Lower lobe of right lung (tissue), 2 donors: ENCODE measurements around the gene SFT2D2. TPM values are rescaled to one million over a fixed set of nuclear protein-coding genes. Genes with fewer than 3 reads are reported as not detected.

ENCODE experiments used
- ATAC-seq, 2 donors: fragments of 200-7000 bp; cut with Tn5 transposase; one replicate each; pipeline ENCODE4 v1.9.1; 2020 to 2022; ENCODE audit warnings: mild to moderate bottlenecking in 2 of 2, moderate library complexity in 2 of 2
- DNase-seq: peaks from one replicate; pipeline ENCODE4 v3.0.0-alpha.2; 2020
- H3K27ac ChIP-seq: fragments of 200-600 bp; one replicate; pipeline ENCODE4 v1.8.0; 2022
- H3K27me3 ChIP-seq: fragments of 200-600 bp; one replicate; pipeline ENCODE4 v1.8.0; 2022; ENCODE audit warnings: low read depth
- H3K36me3 ChIP-seq: fragments of 200-600 bp; one replicate; pipeline ENCODE4 v1.8.0; 2022; ENCODE audit warnings: mild to moderate bottlenecking
- H3K4me1 ChIP-seq: fragments of 200-600 bp; one replicate; pipeline ENCODE4 v1.8.0; 2022
- H3K4me3 ChIP-seq: fragments of 200-600 bp; one replicate; pipeline ENCODE4 v1.8.0; 2022; ENCODE audit warnings: mild to moderate bottlenecking
- H3K9me3 ChIP-seq: fragments of 200-600 bp; one replicate; pipeline ENCODE4 v1.8.0; 2022
- intact Hi-C: fragments of 100-400 bp; cut with DNase I; formaldehyde crosslinking; loops from one replicate; pipeline ENCODE4 v1.11.0; 2022
- total RNA-seq: library from RNA; stranded (reverse); fragmentation: NEBNext Ultra II Directional; extraction: Animal tissue kit (Norgen Biotek cat#: 25700); gene quantifications from one replicate; pipeline ENCODE4 v1.2.1, GENCODE V29; 2021
- TF ChIP-seq, protein P1 (sequence below): fragments of 200-600 bp; IDR thresholded peaks from one replicate; pipeline ENCODE4 v1.8.0; 2022; ENCODE audit warnings: antibody characterized with exemption, mild to moderate bottlenecking
- donor health status: DM: no; HTN: yes; CAD: no; lungs with severe emphysema.

SFT2D2 gene
- total RNA-seq, 1 donor from 2014 or later, result 74.6 TPM

DNA sequence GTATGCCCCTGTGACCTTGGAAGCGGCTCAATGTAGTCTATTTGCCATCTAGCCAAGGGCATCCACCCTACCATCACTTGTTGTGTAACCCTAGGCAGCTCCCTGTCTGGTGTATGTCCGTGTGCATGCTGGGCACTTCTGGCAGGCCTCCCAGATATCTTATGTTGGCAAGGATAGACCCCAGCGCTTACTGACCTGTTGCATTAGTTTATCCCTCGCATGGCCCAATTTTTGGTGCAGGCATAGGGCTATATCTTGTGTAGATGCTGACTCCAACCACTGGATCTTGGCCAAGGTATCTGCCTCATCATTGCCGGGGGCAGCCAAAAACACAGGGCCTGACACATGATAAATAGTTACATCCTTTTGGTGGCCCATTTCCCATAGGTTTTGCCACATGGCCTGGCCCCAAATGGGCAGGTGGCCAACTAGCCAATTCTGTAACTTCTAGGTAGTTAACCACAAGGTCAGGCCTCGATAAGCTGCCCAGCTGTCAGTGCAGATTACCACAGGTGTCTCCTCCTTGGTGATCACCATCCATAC, 40.9 kb downstream of the SFT2D2 start:
- no peaks in the 10 kb centered on the region for H3K4me1 ChIP-seq
- ATAC-seq (no peak), DNase-seq (no peak)
- H3K9me3 ChIP-seq, result no peaks in the 10 kb centered on the region
- no peak overlapping the region for H3K4me3 ChIP-seq
- H3K27ac ChIP-seq, result no peak overlapping the region
- H3K36me3 ChIP-seq, result peaks cover 3% of the 10 kb centered on the region
- TF ChIP-seq, protein P1, sequence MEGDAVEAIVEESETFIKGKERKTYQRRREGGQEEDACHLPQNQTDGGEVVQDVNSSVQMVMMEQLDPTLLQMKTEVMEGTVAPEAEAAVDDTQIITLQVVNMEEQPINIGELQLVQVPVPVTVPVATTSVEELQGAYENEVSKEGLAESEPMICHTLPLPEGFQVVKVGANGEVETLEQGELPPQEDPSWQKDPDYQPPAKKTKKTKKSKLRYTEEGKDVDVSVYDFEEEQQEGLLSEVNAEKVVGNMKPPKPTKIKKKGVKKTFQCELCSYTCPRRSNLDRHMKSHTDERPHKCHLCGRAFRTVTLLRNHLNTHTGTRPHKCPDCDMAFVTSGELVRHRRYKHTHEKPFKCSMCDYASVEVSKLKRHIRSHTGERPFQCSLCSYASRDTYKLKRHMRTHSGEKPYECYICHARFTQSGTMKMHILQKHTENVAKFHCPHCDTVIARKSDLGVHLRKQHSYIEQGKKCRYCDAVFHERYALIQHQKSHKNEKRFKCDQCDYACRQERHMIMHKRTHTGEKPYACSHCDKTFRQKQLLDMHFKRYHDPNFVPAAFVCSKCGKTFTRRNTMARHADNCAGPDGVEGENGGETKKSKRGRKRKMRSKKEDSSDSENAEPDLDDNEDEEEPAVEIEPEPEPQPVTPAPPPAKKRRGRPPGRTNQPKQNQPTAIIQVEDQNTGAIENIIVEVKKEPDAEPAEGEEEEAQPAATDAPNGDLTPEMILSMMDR, result no peak
- intact Hi-C loops, result no loop called here
- no peaks in the 10 kb centered on the region for H3K27me3 ChIP-seq

DNA sequence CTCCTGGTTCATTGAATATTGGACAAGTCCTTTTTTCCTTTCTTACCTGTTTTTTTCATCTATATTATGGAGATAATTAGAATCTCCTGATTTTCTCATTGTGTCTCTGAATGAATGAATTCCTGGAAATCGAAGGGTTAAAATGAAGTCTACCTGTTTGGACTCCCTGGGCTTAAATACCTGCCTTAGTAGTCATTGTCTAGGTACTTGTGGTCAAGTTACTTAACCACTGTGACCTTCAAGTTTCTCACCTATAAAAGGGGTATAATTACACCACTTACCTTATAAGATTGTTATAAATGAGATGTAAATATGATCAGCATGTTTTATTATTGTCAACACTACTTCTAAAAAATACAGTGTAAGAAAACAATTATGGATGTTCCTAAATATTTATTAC, 45.8 kb downstream of the SFT2D2 start:
- Histone ChIP-seq H3K4me1 (no peaks in the 10 kb centered on the region), H3K9me3 (no peaks in the 10 kb centered on the region), H3K27ac (no peak overlapping the region), H3K36me3 (no peaks in the 10 kb centered on the region), H3K27me3 (no peaks in the 10 kb centered on the region), H3K4me3 (no peak overlapping the region)
- TF ChIP-seq, protein P1, result no peak
- intact Hi-C loops, result no loop called here
- no peak for ATAC-seq
- DNase-seq, result no peak

DNA sequence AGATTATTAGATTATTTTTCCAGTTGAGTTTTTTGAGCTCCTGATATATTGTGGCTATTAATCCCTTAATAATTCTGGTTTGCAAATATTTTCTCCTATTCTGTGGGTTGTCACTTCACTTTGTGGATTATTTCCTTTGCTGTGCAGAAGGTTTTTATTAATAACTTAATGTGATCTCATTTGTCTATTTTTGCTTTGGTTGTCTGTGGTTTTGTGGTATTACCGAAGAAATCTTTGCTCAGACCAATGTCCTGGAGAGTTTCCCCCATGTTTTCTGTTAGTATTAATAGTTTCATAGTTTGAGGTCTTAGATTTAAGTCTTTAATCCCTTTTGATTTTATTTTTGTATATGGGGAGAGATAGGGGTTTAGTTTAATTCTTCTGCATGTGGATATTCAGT, 47.8 kb downstream of the SFT2D2 start:
- TF ChIP-seq, protein P1, result no peak
- Histone ChIP-seq H3K4me3 (no peak overlapping the region), H3K27ac (no peak overlapping the region), H3K36me3 (no peaks in the 10 kb centered on the region), H3K27me3 (no peaks in the 10 kb centered on the region), H3K4me1 (no peaks in the 10 kb centered on the region), H3K9me3 (peaks cover 9% of the 10 kb centered on the region)
- ATAC-seq (no peak), DNase-seq (no peak)
- intact Hi-C loops, result no loop called here

DNA sequence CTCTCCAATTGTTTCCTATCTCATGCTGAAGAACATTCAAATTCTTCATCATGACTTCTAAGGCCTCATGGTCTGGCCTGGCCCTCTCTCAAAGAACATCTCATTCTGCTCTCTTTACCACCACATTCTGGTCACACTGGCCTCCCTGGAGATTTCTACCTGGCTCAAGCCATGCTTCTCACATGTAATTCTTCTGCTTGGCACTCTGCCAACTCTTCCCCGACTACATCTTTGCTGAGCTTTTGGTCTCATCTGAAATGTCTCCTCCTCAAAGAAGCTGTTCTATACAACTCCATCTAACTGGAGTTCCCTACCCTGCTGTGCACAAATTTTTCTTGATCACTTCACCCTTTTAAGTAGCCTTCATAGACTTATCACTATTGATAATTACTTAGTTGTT, 53.4 kb downstream of the SFT2D2 start:
- Histone ChIP-seq H3K4me1 (no peaks in the 10 kb centered on the region), H3K9me3 (peaks cover 9% of the 10 kb centered on the region), H3K27me3 (no peaks in the 10 kb centered on the region), H3K27ac (no peak overlapping the region), H3K4me3 (no peak overlapping the region), H3K36me3 (no peaks in the 10 kb centered on the region)
- TF ChIP-seq, protein P1, result no peak
- DNase-seq (no peak), ATAC-seq (no peak)
- intact Hi-C loops, result no loop called here

DNA sequence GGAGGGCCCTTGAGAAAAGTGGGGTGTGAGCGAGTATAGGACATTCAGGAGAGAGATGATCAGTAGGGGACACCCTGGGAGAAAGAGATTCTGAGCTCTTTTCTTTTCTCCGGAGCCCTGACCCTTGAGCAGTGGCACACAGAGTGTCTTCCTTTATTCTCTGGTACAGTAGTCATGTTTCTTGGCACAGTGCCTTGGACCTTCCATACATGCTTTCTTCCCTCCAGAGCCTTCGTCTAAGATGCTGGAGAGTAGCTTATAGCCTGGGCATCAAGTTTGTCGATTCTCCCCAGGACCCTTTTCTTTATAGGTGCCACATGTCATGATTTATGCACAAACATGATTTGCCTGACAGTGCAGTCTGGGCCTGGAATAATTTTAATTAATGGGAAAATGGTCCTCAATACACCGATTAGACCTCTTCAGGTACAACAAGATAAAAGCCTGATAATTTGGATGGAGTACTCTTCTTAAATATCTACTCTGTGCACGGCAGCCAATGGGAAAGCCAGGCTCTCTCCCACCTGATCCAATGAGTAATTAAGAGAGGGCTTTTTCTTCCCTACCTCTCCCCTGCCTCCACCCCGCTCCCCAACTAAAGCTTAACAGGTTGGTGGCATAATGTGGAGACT, 54.6 kb downstream of the SFT2D2 start, which contains the start of gene TBX19:
TSS of gene TBX19 (plus strand) at position 582 of the 632 bp plus-strand sequence. CDS start 214 bp downstream, outside the sequence.
- Histone ChIP-seq H3K9me3 (peaks cover 9% of the 10 kb centered on the region), H3K27ac (no peak within 1 kb of the TSS), H3K4me1 (no peaks in the 10 kb centered on the region), H3K4me3 (no peak within 1 kb of the TSS), H3K27me3 (no peaks in the 10 kb centered on the region), H3K36me3 (no peaks in the 10 kb centered on the region)
- ATAC-seq (no peak), DNase-seq (no peak)
- intact Hi-C loops, result no loop called here
- TF ChIP-seq, protein P1, result no peak
